ENCODE results near the gene KLF2.

The KLF2 gene

DNA sequence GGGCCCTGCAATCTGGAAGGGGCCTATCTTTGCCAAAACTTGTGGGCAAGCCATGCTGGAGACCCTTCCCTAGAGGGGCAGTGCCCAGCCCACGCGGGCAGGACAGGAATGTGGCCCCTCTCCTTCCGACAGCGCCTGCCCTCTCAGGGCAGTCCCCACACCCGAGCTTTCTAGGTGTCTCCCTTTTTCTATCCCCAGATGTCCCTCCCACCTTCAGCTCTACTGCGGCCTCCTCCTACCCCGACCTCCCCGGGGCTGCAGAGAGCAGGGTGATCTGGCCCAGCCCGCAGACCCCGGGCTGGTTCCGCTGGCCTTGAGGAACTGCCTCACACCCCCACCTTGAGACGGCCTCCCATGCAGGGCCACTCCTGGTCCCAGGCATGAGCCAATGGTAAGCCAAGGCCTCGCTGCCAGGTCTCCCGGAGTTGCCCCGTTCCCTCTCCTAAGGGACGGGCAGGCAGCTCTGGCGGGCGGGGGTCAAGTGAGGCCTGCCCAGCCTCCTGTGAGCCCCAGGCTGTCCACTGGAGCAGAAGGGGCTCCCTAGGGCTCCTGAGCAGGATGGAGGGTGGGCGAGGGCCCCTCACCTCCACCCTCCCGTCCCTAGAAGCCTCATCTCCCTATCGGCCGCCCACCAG lies 39.7 kb downstream of the KLF2 start:
- no peak for DNase-seq (ENCODE audit: low read depth)

DNA sequence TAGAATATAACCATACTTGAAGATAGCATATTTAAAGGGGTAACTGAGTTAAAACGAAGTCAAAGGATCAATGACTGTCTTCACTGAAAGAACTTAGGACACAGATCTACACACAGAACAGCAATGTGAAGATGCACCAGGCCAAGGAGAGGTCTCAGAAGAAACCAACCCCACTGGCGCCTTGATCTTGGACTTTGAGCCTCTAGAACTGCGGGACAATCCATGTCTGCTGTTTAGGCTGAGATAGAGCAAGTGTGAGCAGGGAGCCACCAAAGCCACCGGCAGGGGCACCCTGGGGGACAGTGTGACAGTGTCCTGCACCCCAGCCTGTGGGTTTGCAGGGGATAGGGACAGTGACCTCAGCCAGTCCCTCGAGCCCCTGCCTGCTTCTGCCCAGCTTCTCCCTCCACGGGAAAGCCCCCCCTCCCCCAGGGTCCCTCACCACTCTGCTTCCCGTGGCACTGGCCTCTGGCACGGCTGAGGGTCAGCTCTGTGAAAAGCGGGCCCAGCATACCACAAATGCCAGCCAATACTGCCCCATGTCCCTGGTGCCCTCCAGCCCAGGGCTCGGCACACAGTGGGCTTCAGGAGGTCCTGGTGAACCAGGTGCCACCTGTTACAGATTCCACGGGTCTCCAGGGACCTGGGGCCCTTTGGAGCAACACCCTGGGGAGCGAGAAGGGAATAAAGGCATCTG lies 40.8 kb downstream of the KLF2 start:
- DNase-seq (ENCODE audit: low read depth), result no peak

DNA sequence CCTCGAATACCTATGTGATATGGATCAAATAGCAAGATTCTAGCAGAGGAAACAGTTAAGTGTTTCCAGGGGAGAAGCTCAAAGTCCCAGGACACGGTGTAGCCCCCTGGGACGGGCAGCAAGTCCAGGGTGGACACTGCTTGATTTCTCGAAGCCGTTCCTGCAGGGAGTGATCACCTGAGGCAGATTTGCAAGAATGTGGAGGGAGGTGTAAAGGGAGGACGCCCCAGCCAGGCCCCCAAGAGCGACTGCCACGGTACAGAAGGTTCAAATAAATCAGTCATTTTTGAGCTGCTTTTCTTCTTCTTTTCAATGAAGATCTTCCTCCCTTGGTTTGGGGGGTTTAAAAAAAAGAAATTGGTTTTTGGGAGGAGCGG lies 41.4 kb downstream of the KLF2 start:
- no peak for DNase-seq (ENCODE audit: low read depth)

DNA sequence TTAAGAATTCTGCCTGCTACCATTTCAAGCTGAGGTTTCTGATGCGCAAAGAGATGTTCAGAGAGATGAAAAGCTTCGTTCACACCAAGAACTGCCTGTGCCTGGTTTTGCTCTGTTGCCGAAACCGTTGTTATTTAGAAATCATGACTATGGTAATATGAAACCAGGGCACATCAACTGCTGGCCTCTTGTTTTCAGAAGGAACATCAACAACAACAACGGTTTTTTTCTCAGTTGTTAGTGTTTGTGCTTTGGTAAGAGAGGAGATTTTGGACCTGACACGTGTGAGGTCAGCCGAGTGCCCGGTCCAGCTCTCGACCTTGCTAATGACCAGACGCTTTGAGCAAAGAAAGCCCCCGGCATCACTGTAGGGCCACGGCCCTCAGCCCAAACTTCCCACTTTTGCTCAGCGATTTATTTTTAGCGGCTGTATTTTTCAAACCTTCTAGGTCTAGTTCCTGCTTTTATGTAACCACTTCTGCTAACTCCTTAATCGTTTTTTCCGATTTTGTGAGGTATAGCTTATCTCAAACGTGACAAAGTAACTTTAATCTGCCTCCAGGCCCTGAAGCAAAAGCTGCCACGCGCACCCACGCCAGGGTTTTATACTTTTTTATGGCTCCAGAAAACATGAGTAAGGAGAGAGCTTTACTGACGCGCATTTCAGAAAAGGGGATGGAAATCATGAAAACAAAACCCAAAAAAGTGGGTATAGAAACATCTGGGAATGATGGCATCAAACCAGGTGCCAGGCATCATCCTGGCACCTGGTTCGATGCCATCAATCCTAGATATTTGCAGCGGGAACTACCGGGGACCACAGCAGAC lies 42.0 kb downstream of the KLF2 start:
- peak; percentile 29 for DNase-seq (ENCODE audit: low read depth)

DNA sequence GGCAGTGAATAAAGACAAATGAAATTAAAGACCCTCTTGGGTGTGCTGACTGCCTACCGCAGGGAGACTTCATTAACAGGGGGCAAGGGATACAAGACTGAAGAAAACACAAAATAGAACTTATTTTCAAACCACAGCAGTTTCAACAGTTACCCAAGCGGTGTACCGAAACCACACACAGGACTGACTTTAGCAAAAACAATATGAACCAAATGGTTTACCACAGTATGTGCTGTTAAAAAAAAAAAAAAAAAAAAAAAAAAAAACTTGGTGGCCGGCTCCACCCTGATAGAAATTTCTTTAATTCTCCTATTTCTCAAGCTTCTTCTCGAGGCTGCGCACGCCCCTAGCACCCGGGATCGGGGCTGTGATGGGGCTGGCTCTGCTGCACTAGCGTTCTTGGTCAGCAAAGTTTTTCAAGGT lies 42.6 kb downstream of the KLF2 start:
- DNase-seq (ENCODE audit: low read depth), result peak; percentile 54

DNA sequence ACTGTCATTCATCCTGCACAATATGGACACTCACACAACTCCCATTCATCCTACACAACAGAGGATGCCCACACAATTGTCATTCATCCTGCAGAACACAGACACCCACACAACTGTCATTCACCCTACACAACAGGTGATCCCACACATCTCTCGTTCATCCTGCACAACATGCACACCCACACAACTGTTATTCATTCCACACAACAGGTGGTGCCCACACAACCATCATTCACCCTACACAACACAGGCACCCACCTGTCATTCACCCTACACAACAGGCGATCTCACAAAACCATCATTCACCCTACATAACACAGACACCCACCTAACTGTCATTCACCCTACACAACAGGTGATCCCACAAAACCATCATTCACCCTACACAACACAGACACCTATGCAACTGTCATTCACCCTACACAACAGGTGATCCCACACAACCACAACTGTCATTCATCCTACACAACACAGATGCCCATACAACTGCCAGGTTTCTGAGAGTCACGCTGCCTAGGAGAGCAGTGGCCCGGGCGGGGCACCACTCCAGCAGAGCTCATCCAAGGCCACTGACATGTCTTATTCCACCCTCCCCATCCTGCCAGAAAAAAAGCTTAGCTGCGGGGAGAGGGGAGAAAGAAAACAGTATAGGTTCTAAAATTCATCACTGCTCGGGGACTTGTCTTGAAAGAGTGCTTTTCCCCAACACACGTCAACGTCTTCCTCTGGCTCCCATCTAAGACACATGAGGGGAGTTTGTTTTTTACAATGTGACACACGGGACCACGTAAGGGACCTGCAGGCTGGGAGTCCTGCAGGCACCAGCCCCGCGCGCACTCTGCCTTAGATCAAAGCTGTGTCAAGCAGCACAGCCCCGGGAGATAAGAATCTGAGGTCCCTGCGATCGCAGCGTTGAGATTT lies 44.0 kb downstream of the KLF2 start:
- peak; percentile 82 for DNase-seq (ENCODE audit: low read depth)

DNA sequence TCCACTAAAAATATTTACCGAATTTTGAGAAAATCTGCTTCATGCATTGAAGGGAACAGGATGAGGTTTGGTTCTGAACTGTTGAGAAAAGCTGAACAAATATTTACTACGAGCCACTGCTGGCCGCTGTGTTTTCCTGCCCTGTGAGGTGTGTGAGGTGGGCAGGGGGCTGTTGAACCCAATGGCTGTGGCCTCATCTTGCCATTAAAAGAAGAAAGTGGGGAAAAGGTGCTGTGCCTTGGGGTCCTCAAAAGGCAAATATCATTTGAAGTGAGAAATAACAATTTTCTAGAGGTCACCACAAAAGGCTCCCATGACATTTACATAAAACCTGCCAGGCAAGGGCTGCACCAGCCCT lies 44.7 kb downstream of the KLF2 start:
- DNase-seq (ENCODE audit: low read depth), result no peak

DNA sequence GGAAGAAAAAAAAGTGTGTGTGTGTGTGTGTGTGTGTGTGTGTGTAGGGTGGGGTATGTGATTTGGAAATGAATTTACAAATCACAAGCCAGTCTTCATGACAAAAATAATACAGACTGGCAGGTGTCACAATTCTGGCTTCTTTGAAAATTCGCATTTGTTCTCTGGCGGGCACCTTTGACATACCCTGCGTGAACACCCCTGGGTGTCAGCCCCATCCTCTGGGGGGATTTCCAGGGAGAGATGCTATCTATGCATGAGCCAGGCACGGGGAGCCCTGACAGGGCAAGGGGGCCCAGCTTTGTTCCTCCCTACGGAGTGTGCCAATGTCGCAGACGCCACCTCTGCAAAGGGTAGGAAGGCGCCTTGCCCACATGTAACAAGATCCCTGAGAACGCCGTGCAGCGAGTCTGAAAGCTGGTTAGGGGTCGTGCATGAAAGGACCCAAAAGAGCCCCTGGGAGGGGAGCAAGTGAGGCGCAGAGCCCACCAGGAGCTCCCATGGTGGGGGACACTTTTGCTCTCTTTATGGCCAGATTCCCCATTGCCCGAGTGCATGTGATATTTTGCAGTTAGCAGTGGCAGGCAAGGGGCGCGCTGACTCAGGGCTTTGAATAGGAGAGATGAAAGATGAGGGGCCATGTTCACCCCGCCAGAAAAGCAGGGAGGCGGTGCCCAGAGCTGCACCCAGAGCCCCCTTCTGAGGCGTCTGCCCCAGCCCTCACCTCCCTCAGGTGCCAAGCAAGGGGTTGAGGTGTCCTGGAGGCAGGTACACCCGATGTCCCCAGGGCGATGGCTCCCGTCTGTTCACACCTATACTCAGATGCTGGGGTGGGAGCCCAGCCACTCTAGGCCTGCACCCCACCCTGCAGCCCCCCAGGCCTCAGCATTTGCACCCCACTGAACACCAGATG lies 45.3 kb downstream of the KLF2 start:
- peak; percentile 81 for DNase-seq (ENCODE audit: low read depth)

DNA sequence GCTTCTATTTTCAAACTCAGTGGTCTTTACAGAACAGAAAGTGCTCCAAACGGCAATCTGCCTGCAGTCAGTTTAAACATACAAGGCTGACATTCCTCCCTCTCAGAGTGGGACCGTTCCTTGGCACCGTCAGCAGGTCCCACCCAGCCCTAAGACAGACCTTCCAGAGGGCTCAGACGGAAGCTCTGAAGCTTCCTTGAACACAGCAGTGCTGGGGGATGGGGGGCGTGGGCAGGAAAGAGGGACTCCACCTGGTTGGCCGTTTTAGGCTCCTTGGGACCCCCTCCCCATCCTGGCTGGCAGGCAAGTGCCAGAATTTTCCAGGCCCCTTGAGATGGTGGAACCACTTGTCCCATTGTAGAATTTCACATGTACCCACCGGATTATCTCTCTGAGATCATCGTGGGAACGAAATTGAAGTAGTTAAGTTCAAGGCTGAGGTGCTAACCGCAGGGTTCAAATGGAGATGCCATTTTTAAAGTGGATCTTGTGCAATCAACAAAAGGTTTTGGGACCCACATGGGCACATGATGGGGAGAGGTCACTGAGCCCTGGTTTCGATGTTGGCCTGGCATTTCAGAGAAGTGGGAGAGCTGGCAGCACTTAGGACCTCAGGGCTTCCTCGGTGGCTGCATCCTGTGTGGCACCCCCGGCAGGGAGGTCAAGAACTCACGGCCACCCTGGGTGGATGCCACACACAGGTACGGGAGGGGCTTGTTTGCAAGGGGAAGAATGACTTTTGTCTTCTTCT lies 46.2 kb downstream of the KLF2 start:
- no peak for DNase-seq (ENCODE audit: low read depth)

DNA sequence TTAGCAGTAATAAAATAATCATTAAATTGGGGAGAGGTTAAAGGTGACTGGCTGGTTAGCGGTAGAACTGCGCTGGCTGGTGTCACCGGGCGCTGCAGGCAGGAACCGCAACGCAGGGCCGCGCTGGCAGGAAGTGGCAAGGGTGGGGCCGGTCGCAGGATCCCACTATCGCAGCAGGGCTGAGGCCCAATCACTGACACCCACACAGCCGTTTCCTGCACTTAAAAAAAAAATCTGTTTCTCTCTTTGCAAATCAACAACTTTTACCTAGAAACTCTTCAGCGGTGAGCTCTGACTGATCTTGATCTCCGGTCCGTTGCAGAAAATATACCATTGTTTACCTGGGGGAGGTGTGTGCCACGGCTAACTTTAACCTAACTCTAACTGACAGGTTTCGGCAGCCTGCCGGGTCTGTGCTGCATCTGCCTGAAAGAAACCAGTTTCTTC lies 46.9 kb downstream of the KLF2 start:
- DNase-seq (ENCODE audit: low read depth), result peak; percentile 86

DNA sequence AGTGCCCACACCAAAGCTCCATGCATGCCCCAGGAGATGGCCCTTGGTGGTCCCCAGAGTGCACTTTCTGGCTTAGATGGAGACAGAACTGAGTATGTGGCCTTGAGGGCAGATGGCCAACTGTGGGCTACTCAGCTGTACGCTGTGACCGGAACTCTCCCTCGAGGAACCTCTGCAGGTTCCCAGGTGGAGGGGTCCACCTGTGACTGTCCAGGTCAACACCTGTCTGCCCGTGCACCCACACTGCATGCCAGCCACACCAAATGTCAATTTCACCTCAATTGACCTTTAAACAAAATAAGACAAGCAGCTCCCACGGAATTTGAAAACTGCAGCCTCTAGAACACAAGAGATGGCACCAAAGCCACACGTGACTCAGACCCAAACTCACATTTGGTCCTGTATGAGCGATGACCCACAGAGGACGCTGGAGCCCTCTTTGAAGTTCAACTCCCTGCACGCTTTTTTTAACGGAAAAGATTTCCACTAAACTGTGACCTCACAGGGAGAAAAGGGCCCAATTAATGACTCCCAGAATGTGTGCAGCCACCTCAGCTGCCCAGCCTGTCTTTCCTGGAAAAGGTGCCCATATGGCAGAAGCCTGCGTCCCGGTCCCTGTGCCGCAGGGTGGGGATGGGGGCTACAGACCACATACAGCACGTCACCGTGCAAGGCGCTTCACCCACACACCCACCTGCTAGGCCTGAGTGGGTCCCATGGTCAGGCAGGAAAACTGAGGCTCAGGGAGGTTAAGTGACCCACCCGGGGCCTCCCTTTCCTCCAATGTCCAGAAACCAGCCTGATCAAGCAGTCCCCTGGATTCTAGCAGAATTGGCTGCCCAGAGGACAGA lies 47.7 kb downstream of the KLF2 start:
- DNase-seq (ENCODE audit: low read depth), result no peak

DNA sequence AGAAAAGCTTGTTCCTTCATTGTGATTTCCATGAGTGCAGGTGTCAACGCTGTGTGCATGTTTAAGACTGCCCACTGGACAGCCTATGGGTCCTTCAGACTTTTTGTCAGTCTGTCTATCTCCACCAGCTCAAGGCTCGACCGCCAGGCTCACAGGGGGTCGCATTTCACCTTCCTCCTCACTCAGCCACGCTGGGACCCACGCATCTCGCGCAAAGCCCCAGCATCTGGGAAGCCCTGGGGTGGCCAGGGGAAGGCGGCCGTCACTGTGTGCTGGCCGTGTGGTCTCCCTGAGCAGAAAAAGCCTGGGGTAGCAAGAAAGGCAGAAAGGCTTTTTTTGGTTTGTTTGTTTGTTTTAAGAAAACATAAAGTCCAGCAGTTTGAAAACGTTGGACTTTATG lies 48.5 kb downstream of the KLF2 start:
- no peak for DNase-seq (ENCODE audit: low read depth)

DNA sequence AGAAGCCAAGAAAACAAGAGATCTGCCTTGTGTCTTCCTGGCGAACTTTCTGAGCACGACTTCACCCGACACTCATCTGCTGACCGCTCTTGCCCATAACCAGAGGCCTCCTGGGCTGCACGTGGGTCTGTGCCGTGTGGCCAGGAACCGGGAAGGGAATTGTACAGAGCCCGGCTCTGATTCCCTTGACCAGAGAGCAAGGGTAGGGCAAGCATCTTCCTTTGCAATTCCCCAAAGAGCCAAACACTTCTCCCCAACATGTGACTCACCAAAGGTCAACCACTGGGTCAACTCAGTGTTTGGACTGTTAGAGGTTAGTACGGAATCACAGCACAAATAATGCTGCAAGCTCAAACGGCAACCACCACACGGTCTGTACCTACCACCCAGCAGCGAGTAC lies 48.9 kb downstream of the KLF2 start:
- no peak for DNase-seq (ENCODE audit: low read depth)

DNA sequence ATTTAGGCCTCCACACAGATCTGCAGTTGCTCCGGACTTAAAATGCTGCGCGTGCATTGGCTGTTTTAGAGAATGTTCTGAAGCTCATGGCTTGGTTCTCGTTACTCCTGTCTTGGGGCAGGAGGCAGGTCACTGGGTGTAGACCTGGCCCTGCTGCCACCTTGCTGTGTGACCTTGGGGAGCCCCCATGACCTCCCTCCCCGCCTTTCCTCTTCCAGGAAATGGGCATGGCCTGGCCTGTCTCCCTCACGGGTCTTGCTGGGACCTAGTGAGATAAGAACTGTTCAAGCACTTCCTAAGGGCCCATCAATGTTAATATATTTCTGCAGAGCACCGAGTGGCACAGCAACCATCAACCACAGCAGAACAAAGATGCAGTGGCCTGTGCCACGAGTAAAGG lies 49.4 kb downstream of the KLF2 start:
- DNase-seq (ENCODE audit: low read depth), result no peak

DNA sequence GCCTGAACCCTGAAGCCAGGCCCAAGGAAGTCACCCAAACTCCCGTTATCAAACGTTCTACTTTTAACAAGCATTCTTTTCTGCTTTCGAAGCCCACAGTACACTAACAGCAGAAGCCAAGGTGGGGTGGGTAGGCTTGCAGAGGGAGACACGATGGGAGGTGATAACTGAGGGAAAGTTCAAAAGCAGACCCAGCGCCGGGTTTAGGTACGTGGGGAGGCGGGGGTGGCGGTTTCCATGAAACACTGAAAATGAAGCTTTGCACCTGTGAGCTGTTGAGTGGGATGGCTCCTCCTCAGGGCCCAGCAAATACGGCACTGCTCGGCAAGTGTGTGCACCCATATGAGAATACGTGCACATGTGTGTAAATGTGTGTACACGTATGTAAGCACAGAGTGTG lies 49.8 kb downstream of the KLF2 start:
- no peak for DNase-seq (ENCODE audit: low read depth)

DNA sequence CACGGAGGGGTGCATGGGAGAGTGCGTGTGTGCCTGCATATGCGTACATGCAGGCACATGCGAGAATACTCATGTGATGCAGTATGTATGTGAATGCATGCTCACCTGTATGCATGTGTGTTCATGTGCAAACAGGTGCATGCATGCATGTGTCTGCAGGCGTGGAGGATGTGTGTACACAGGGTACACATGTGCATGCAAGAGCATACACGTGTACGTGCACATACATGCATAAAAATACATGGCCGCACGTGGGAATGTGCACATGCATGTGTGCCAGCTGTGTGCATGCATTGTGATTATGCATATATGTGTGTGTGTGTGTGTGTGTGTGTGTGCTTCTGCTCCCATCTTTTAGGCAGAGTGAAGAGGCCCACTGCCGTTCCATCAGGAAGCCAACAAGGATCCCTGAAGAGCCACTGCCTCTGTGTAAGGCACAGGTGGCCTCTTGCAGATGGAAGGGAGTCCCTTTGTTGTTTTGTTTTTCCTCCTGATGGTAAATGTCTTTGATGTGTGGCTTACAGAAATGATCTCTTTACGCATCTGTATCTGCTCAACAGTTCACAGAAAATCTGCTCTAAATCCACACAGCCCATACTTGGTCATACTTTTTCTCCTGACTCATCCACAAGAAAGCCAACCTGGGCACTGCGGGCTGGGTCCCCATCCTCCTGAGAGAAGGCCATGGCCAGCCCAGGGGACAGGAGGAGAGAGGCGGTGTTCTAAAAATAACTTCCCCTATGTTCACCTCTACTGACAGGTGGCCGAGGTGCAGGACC lies 50.7 kb downstream of the KLF2 start:
- no peak for DNase-seq (ENCODE audit: low read depth)

DNA sequence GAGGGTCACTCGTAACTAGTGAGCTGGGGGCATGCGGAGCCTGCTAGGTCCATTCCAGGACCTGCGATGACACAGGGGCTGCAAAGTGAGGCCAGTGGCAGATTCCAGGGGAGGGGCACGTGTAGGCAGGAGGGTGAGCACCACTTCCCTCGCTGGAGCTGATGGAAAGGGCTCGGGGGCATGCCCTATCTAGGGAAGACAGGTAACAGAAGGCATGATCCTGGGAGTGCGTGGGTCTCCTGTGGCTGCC lies 51.2 kb downstream of the KLF2 start:
- DNase-seq (ENCODE audit: low read depth), result no peak

DNA sequence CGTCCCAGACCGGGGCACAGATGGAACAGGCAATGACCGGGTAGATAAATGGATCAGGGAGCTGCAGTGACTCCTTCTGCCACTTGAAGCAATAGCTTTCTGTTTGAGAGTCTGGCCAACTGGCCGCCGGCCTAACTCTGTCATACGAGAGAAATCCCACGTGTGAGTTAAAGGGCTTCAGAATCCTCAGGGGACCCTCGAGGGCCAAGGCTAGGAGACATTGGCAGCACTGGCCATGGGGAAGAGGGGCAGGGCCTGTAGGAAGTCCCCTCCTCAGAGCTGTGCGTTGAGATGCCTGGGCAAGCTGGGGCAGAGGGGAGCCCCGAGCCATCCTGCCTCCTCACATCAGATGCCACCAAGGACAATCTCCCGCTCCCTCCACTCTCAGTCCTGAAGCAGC lies 51.6 kb downstream of the KLF2 start:
- DNase-seq (ENCODE audit: low read depth), result no peak

DNA sequence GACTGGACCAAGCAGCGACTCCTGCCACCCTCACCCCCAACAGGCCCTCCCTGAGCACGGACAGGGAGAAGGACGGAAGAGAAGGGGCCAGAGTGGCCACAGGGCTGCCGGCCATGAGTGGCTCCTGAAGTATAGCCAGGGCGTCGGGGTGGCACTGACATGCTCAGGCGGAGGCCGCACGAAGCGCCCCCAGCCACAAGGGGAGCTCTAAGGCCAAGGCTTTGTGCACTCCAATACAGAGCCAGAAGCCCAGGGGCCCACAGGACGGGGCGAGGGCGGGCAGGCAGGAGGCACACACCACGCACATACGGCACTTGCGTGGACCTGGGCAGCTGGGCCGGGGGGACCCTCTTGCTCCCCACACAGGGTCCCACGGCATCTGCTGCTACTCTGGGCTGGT lies 52.0 kb downstream of the KLF2 start:
- no peak for DNase-seq (ENCODE audit: low read depth)

Measured in T follicular helper cell (primary cell).